Measurements from ENCODE around the gene ZNF554.

DNA sequence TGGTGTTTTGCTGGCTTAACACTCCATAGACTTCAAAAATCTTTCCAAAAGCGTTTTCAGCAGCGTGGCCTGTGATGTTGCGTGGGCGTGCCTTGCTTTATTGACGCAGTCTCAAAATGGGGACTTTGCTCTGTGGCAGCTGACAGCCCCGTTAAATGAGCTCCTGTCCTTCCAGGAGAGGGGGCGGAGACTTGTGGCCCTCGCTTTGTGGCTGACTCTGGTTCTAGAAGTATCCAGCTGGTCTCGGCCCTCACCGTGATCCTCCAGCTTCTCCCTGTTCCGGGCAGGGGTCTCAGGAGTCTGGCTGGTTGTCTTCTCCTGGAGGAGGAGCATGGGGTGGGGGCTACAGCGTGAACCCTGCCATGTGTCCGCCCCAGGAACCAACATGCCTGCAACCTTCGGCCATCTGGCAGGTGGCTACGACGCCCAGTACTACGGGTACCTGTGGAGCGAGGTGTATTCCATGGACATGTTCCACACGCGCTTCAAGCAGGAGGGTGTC lies 8.4 kb upstream of the ZNF554 start:
- TF ChIP-seq POLR2AphosphoS5 (IDR thresholded peaks at IDR 0.05; ENCODE audit: low read depth, low read length): no peak
- TF ChIP-seq TAF1 (IDR thresholded peaks at IDR 0.05; ENCODE audit: borderline replicate concordance, insufficient read depth, low read length): no peak
- TF ChIP-seq, protein P1, sequence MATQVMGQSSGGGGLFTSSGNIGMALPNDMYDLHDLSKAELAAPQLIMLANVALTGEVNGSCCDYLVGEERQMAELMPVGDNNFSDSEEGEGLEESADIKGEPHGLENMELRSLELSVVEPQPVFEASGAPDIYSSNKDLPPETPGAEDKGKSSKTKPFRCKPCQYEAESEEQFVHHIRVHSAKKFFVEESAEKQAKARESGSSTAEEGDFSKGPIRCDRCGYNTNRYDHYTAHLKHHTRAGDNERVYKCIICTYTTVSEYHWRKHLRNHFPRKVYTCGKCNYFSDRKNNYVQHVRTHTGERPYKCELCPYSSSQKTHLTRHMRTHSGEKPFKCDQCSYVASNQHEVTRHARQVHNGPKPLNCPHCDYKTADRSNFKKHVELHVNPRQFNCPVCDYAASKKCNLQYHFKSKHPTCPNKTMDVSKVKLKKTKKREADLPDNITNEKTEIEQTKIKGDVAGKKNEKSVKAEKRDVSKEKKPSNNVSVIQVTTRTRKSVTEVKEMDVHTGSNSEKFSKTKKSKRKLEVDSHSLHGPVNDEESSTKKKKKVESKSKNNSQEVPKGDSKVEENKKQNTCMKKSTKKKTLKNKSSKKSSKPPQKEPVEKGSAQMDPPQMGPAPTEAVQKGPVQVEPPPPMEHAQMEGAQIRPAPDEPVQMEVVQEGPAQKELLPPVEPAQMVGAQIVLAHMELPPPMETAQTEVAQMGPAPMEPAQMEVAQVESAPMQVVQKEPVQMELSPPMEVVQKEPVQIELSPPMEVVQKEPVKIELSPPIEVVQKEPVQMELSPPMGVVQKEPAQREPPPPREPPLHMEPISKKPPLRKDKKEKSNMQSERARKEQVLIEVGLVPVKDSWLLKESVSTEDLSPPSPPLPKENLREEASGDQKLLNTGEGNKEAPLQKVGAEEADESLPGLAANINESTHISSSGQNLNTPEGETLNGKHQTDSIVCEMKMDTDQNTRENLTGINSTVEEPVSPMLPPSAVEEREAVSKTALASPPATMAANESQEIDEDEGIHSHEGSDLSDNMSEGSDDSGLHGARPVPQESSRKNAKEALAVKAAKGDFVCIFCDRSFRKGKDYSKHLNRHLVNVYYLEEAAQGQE (IDR thresholded peaks at IDR 0.05; ENCODE audit: insufficient read depth in 1 of 2, low read depth in 2 of 2, low read length in 2 of 2): no peak
- no peak for TF ChIP-seq SIN3A (IDR thresholded peaks at IDR 0.05; ENCODE audit: borderline replicate concordance, insufficient read depth, low read length)
- TF ChIP-seq FOXP2 (optimal IDR thresholded peaks at IDR 0.05; ENCODE audit: borderline replicate concordance, extremely low read depth, extremely low read length, insufficient read depth): no peak
